Measurements from ENCODE around the gene HOXB13.

- TF ChIP-seq CTCF (conservative IDR thresholded peaks at IDR 0.05; ENCODE audit: low read length) (no peak), EZH2phosphoT487 (IDR thresholded peaks at IDR 0.05; ENCODE audit: borderline replicate concordance, low read depth, low read length) (no peak)
Measured at GRCh38 chr17:48748718-48749566, 20.4 kb upstream of the HOXB13 start.
